GM12891 (cell line): ENCODE data around the gene PARD3.

Experiments used
- DNase-seq: peaks from one replicate; pipeline ENCODE4 v3.0.0; 2011; ENCODE audit warnings: low spot score; ENCODE audit not compliant: insufficient read length
- FAIRE-seq: peaks from 2 replicates; lab custom pipeline; 2011; peaks lifted over from hg19 to GRCh38; lab: Jason Lieb, UNC
- PAX5 ChIP-seq: IDR thresholded peaks from 2 replicates; pipeline ENCODE4 v1.6.1; 2011; ENCODE audit warnings: low read length, moderate library complexity, mild to moderate bottlenecking; ENCODE audit not compliant: insufficient read depth, severe bottlenecking
- POLR2A ChIP-seq: IDR thresholded peaks from 2 replicates; pipeline ENCODE4 v1.6.1; 2011; ENCODE audit warnings: low read depth, low read length, control low read depth
- POLR2AphosphoS5 ChIP-seq: IDR thresholded peaks from 2 replicates; pipeline ENCODE4 v1.6.1; 2011; ENCODE audit warnings: low read depth, low read length, control low read depth
- POU2F2 ChIP-seq: IDR thresholded peaks from 2 replicates; pipeline ENCODE4 v1.6.1; 2011; ENCODE audit warnings: low read depth, mild to moderate bottlenecking, control low read depth, low read length, moderate library complexity
- SPI1 ChIP-seq: IDR thresholded peaks from 2 replicates; pipeline ENCODE4 v1.6.1; 2011; ENCODE audit warnings: low read depth, low read length, control low read depth
- TAF1 ChIP-seq: IDR thresholded peaks from 2 replicates; pipeline ENCODE4 v1.6.1; 2011; ENCODE audit warnings: low read depth, low read length, control low read depth

PARD3 gene

DNA sequence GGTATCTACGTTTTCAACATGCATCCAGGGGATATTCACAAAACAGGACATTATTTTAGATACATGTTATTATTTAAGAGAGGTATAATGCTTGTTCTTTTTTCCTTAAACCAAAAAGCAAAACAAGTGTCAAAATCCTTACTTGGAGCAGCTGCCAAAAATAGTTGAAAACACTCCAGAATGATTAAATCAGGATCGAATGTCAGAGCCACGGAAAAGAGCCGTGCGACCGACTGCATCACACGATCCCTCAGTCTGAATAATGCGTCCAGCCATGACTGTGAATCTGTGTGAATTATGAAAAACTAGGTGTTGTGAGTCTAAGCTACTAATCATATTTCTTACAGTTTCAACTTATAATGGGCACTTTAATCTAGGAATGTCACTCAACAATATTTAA is 126.0 kb downstream of the PARD3 start:
- DNase-seq (no peak), FAIRE-seq (no peak)
- TF ChIP-seq SPI1 (no peak), POU2F2 (no peak), TAF1 (no peak), PAX5 (no peak), POLR2AphosphoS5 (no peak), POLR2A (no peak)

- no peak for FAIRE-seq
- no peak for TF ChIP-seq TAF1
- no peak for TF ChIP-seq POU2F2
- TF ChIP-seq PAX5, result no peak
- no peak for TF ChIP-seq POLR2AphosphoS5
- no peak for TF ChIP-seq POLR2A
- TF ChIP-seq SPI1, result no peak
- no peak for DNase-seq
Observed at GRCh38 chr10:34687434-34688210, 127.5 kb downstream of the PARD3 start.

DNA sequence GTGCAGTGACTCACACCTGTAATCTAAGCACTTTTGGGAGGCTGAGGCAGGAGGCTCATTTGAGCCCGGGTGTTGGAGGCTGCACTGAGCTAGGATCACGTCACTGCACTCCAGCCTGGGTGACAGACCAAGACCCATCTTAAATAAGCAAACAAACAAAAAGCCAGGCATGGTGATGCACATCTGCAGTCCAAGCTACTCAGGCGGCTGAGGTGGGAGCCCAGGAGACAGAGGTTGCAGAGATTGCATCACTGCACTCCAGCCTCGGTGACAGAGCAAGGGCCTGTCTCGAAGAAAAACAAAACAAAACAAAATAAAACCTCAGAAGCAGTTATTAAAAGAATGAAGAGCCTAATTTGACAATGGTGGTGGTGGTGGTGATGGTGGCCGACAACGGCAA is 132.5 kb downstream of the PARD3 start:
- TF ChIP-seq POLR2AphosphoS5 (no peak), POU2F2 (no peak), POLR2A (no peak), SPI1 (no peak), TAF1 (no peak), PAX5 (no peak)
- DNase-seq (no peak), FAIRE-seq (no peak)

DNA sequence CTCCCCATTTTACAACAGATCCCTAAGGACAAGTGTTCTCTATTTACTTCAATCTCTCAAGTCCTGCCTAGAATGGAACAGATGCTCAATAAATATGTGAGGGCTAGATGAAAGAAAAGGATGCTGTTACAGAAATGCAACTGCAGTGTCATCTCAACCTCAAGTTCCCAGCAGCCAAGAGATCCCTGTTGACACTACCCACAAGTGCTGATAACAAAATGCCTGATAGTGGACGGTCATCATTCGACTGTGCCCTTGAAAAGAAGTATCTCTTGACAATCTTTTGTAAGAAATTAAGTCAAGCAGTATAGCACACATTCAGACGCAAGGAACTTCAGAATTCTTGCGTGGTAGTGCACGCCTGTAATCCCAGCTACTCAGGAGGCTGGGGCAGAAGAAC is 133.2 kb downstream of the PARD3 start:
- FAIRE-seq, result no peak
- no peak for TF ChIP-seq POU2F2
- TF ChIP-seq POLR2AphosphoS5, result no peak
- no peak for TF ChIP-seq TAF1
- no peak for TF ChIP-seq POLR2A
- TF ChIP-seq PAX5, result no peak
- no peak for DNase-seq

GRCh38 chr10:34679177-34679576 is 135.9 kb downstream of the PARD3 start:
- no peak for DNase-seq
- FAIRE-seq, result no peak
- TF ChIP-seq POU2F2 (no peak), POLR2AphosphoS5 (no peak), PAX5 (no peak), POLR2A (no peak), SPI1 (no peak), TAF1 (no peak)

GRCh38 chr10:34677591-34677990 is 137.5 kb downstream of the PARD3 start:
- TF ChIP-seq PAX5, result no peak
- no peak for TF ChIP-seq SPI1
- TF ChIP-seq POU2F2, result no peak
- no peak for TF ChIP-seq POLR2AphosphoS5
- no peak for TF ChIP-seq TAF1
- no peak for TF ChIP-seq POLR2A
- DNase-seq, result no peak
- peak; percentile 57 for FAIRE-seq

- peak; percentile 47 for FAIRE-seq
- no peak for DNase-seq
- no peak for TF ChIP-seq SPI1
- no peak for TF ChIP-seq POLR2A
- TF ChIP-seq POLR2AphosphoS5, result no peak
- no peak for TF ChIP-seq TAF1
- TF ChIP-seq PAX5, result no peak
- TF ChIP-seq POU2F2, result no peak
Observed at GRCh38 chr10:34677132-34677531, 138.0 kb downstream of the PARD3 start.

DNA sequence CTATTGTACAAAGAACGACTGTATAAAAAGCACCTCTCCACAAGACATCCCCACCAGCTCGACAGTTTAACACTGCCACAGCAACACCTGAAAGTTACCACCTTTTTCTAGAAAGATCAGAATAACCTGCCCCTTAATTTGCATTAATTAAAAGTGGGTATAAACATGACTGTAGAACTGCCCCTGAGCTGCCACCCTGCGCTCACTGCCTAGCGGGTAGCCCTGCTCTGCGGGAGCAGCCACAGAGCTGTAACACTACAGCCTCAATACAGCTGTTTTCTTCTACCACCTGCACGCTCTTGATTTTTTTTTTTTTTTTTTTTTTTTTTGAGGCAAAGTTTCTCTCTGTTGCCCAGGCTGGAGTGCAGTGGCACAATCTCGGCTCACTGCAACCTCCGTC is 140.9 kb downstream of the PARD3 start:
- FAIRE-seq, result no peak
- DNase-seq, result no peak
- no peak for TF ChIP-seq PAX5
- TF ChIP-seq POLR2AphosphoS5, result no peak
- no peak for TF ChIP-seq POU2F2
- no peak for TF ChIP-seq TAF1
- TF ChIP-seq POLR2A, result no peak
- no peak for TF ChIP-seq SPI1

GRCh38 chr10:34670081-34670480 is 145.0 kb downstream of the PARD3 start:
- FAIRE-seq (no peak), DNase-seq (no peak)
- TF ChIP-seq POLR2AphosphoS5, result no peak
- no peak for TF ChIP-seq SPI1
- TF ChIP-seq POU2F2, result no peak
- no peak for TF ChIP-seq POLR2A
- TF ChIP-seq PAX5, result no peak
- no peak for TF ChIP-seq TAF1

- no peak for FAIRE-seq
- TF ChIP-seq POLR2AphosphoS5 (no peak), TAF1 (no peak), PAX5 (no peak), POU2F2 (no peak), POLR2A (no peak), SPI1 (no peak)
- no peak for DNase-seq
Observed at GRCh38 chr10:34669079-34669478, 146.0 kb downstream of the PARD3 start.
